Right cardiac atrium (tissue), 5 donors: Measurements from ENCODE around the gene PINK1. TPM values are rescaled to one million over a fixed set of nuclear protein-coding genes. Genes with fewer than 3 reads are reported as not detected.

Experiments used
- ATAC-seq, 2 donors: fragments of 200-7000 bp; cut with Tn5 transposase; one replicate each; pipeline versions ENCODE4 v1.8.0 to v1.9.1; 2020; ENCODE audit warnings: moderate library complexity in 2 of 2, mild to moderate bottlenecking in 1 of 2
- DNase-seq, 3 donors: peaks; one replicate each; pipeline ENCODE4 v3.0.0-alpha.2; 2020
- H3K27ac ChIP-seq: one replicate; pipeline ENCODE4 v1.5.1; 2013; ENCODE audit warnings: mild to moderate bottlenecking, low read length, control low read depth, moderate library complexity
- H3K27me3 ChIP-seq: one replicate; pipeline ENCODE4 v1.6.1; 2013; ENCODE audit not compliant: control insufficient read depth, insufficient read depth
- H3K4me1 ChIP-seq: one replicate; pipeline ENCODE4 v1.6.1; 2013; ENCODE audit warnings: low read length; ENCODE audit not compliant: control insufficient read depth, insufficient read depth
- H3K4me3 ChIP-seq: one replicate; pipeline ENCODE4 v1.5.1; 2013; ENCODE audit warnings: low read length, control low read depth
- H3K9me3 ChIP-seq: one replicate; pipeline ENCODE4 v1.6.1; 2013; ENCODE audit warnings: low read length; ENCODE audit not compliant: control insufficient read depth
- WGBS: extraction: QIAGEN DNeasy Blood & Tissue Kit; methylation state at CpG from one replicate; pipeline ENCODE4 v1.1.7; 2013; 5-methylcytosine and 5-hydroxymethylcytosine counted together
- intact Hi-C, 4 donors: fragments of 100-400 bp; cut with DNase I; formaldehyde crosslinking; loops; one replicate each; pipeline versions ENCODE4 v1.11.0 to v1.14.0; 2022 to 2023
- polyA plus RNA-seq: library from polyadenylated mRNA; stranded (reverse); fragments of 200-250 nt; gene quantifications from one replicate; pipeline ENCODE4 v1.2.3, GENCODE V29; 2013
- total RNA-seq, 4 donors: library from RNA; stranded (reverse); fragmentation: NEBNext Ultra II Directional; extraction: Animal tissue kit (Norgen Biotek cat#: 25700); gene quantifications; one replicate each; pipeline ENCODE4 v1.2.1, GENCODE V29; 2021
- donor health status: healthy with polysubstance abuse.
- donor health status: DM: no; HTN: yes; CAD: no.
- donor health status: DM: no; HTN: no; CAD: no.
- donor health status: DM: no; HTN: yes; CAD: no; lungs with severe emphysema.
- donor health status: DM: yes; HTN: yes; CAD: no.

PINK1 gene
- total and polyA plus RNA-seq, 5 donors = 143 to 215 (median 158) TPM

DNA sequence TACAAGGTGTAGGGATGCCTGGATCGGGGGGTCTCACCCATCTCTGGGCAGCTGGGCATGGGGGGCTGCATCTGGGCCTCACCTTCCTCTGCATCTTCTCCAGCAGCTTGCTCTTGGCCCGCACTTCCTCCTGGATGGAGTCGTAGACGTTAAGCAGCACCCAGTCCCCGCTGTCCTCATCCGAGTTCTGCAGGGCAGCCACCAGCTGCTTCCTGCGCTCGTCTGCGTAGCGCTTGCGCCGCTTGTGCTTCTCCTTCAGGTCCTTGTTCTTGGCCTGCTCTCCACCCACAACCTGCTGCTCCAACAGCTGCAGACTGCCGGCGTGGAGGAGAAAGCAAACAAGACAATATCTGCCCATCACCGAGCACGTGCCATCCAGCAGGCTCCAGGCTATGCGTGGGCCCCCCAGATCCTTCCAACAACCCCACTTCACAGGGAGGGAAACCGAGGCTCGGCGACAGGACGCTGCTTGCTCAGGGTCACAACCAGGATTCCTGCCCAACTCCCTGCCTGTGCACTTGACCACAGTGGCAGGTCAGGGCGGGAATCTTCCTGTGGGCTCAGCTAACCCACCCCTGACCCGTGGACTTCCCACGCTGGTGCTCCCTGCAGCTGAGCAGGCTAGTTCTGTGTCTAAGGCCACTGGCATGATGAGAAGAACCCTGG is 49.4 kb downstream of the PINK1 start:
- H3K4me1 ChIP-seq = peaks cover 3% of the 10 kb centered on the region
- H3K27me3 ChIP-seq = no peaks in the 10 kb centered on the region
- no peaks in the 10 kb centered on the region for H3K9me3 ChIP-seq
- no peak overlapping the region for H3K27ac ChIP-seq
- DNase-seq (no peak), ATAC-seq (no peak)
- intact Hi-C loops = no loop called here
- H3K4me3 ChIP-seq = no peak overlapping the region
- WGBS = 62% methylated on average over 24 of the region's 24 CpGs

DNA sequence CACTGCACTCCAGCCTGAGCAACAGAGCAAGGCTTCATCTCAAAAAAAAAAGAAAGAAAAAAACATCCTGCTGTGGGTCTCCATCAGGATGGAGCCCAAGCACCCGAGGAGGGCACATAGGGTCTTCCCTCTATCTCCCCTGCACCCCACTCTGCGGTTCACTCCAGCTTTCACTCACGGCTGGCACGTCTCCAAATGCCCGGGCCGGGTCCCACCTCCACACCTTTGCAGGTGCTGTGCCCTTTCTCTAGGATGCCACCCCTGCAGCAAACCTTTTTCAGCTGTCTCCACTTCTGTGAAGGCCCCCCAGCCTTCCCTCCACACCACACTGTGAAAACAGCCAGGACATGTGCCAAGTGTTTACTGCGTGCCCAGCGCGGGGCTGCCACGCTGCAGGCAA is 50.4 kb downstream of the PINK1 start:
- Histone ChIP-seq H3K27ac (peak overlapping the region; percentile 28), H3K4me3 (peak overlapping the region; percentile 9), H3K27me3 (no peaks in the 10 kb centered on the region), H3K9me3 (no peaks in the 10 kb centered on the region), H3K4me1 (peaks cover 3% of the 10 kb centered on the region)
- DNase-seq (peak in 1 of 3 donors; percentile 63), ATAC-seq (no peak)
- 73% methylated on average over 10 of the region's 10 CpGs for WGBS
- intact Hi-C loops = no loop called here

- ATAC-seq (no peak), DNase-seq (peak in 1 of 3 donors; percentile 57)
- WGBS = 66% methylated on average over 13 of the region's 13 CpGs
- H3K27ac ChIP-seq = peak overlapping the region; percentile 72
- H3K9me3 ChIP-seq = no peaks in the 10 kb centered on the region
- peaks cover 3% of the 10 kb centered on the region for H3K4me1 ChIP-seq
- intact Hi-C loops = no loop called here
- H3K27me3 ChIP-seq = no peaks in the 10 kb centered on the region
- peak overlapping the region; percentile 30 for H3K4me3 ChIP-seq
These were observed 50.9 kb downstream of the PINK1 start for GRCh38 chr1:20684050-20684620.

DNA sequence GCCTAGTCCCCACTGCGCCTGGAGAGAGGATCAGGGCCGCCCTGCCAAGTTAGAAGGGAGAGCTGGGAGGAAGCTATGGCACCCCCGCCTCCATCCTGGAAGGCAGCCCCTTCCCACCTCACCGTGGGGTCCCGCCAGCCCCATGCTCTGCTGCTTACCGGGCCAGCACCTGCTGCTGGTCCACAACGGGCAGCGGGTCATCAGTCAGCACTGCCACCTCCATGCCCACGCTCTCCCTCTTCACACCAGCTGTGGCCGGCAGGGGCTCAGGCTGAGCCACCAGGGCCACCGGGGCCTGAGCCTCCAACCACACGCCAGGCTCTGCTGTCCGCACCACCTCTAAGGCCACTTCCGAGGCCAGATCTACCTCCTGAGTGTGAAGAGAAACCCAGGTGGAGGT is 51.4 kb downstream of the PINK1 start:
- no peaks in the 10 kb centered on the region for H3K27me3 ChIP-seq
- ATAC-seq = peak; percentile 18 to 24
- peaks cover 3% of the 10 kb centered on the region for H3K4me1 ChIP-seq
- H3K9me3 ChIP-seq = no peaks in the 10 kb centered on the region
- 80% methylated on average over 14 of the region's 14 CpGs for WGBS
- peak overlapping the region; percentile 72 for H3K27ac ChIP-seq
- no peak for DNase-seq
- H3K4me3 ChIP-seq = peak overlapping the region; percentile 30
- intact Hi-C loops = no loop called here

DNA sequence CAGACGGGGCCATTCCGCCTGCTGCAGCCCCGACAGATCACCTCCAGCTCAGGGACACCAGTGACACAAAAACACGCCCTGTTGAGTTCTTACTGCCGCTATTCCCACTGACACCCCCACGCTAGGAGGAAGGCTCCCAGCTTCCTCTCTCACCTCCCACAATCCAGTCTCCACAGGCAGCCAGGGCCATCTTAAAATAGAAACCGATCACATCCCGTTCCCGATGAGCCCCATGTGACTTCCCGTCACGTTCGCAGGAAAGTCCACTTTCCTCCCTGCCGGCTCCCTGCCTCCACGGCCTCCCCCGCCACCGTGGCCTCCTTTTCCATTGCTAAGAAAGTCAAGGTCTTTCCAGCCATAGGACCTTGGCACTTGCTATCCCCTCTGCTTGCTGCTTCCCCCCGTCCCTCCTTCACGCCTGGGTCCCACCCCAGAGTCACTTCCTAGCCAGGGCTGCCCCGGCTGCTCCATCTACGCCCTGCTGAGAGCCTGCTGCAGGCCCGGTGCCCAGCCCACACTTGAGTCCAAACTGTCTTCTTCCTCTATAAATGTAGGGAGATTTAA is 51.9 kb downstream of the PINK1 start:
- peak overlapping the region; percentile 30 for H3K4me3 ChIP-seq
- ATAC-seq = peak; percentile 67 to 82
- WGBS = 48% methylated on average over 21 of the region's 21 CpGs

GRCh38 chr1:20685741-20686140 is 52.5 kb downstream of the PINK1 start:
- peak in 1 of 3 donors; percentile 53 for DNase-seq
- 67% methylated on average over 12 of the region's 12 CpGs for WGBS
- Histone ChIP-seq H3K4me3 (no peak overlapping the region), H3K4me1 (peaks cover 3% of the 10 kb centered on the region), H3K27ac (peak overlapping the region; percentile 31), H3K27me3 (no peaks in the 10 kb centered on the region), H3K9me3 (no peaks in the 10 kb centered on the region)
- intact Hi-C loops = no loop called here
- ATAC-seq = peak in 1 of 2 donors; percentile 3

More for the DNA sequence above, 51.9 kb downstream of the PINK1 start:
- intact Hi-C loops = no loop called here
- H3K4me1 ChIP-seq = peaks cover 3% of the 10 kb centered on the region
- peak; percentile 58 to 78 (median 76) for DNase-seq
- peak overlapping the region; percentile 72 for H3K27ac ChIP-seq
- no peaks in the 10 kb centered on the region for H3K9me3 ChIP-seq
- no peaks in the 10 kb centered on the region for H3K27me3 ChIP-seq

GRCh38 chr1:20686883-20687725 is 53.8 kb downstream of the PINK1 start:
- DNase-seq (peak in 1 of 3 donors; percentile 27), ATAC-seq (no peak)
- Histone ChIP-seq H3K4me1 (peaks cover 3% of the 10 kb centered on the region), H3K9me3 (no peaks in the 10 kb centered on the region), H3K27me3 (no peaks in the 10 kb centered on the region), H3K27ac (no peak overlapping the region), H3K4me3 (no peak overlapping the region)
- intact Hi-C loops = no loop called here
- WGBS = 88% methylated on average over 26 of the region's 26 CpGs

GRCh38 chr1:20689645-20690056 is 56.4 kb downstream of the PINK1 start:
- intact Hi-C loops = no loop called here
- Histone ChIP-seq H3K27me3 (no peaks in the 10 kb centered on the region), H3K27ac (no peak overlapping the region), H3K4me1 (peaks cover 3% of the 10 kb centered on the region), H3K9me3 (no peaks in the 10 kb centered on the region), H3K4me3 (no peak overlapping the region)
- ATAC-seq (no peak), DNase-seq (peak in 1 of 3 donors; percentile 9)
- WGBS = 91% methylated on average over 3 of the region's 3 CpGs

DNA sequence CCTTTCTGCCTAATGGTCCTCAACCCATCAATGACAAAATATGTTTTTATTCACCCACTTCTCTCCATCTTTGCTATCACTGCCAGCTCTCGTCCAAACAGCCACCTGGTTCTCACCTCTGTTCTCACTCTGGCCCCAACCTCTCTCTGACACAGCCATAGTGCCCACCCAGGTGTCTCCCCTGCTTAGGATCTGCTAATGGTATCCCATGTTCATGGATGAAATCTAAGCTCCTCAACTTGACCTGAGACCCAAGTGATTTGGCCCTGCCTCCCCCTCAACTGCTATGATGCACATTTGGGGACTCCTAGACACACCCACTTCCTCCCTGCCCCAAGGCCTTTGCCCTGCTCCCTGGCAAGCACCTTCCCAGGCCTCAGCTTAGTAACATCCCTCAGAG is 58.6 kb downstream of the PINK1 start:
- Histone ChIP-seq H3K27me3 (no peaks in the 10 kb centered on the region), H3K4me3 (no peak overlapping the region), H3K9me3 (no peaks in the 10 kb centered on the region), H3K27ac (no peak overlapping the region), H3K4me1 (no peaks in the 10 kb centered on the region)
- ATAC-seq (no peak), DNase-seq (peak in 1 of 3 donors; percentile 19)
- WGBS = 90% methylated on average over 1 of the region's 1 CpG
- intact Hi-C loops = no loop called here

DNA sequence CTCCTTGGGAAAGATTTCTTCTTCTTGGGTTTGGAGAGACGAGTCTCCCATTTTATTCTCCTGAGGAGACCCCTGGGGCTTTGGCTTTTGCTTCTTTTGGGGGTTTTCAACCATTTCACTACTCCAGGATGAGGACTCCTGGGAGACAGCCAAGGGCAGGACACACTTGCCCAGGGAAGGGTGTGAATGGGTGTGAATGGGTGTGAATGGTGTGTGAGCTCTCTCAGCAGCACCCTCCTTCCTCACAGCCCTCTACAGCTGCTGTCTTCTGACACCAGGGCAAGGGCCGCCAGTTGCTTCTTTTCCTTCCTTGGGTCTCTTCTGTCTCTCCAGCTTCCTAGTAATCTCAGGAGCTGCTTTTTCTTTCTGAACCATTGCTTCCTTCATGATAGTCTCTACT is 60.4 kb downstream of the PINK1 start:
- ATAC-seq (no peak), DNase-seq (peak in 1 of 3 donors; percentile 2)
- H3K27ac ChIP-seq = no peak overlapping the region
- H3K4me3 ChIP-seq = no peak overlapping the region
- no peaks in the 10 kb centered on the region for H3K9me3 ChIP-seq
- 80% methylated on average over 2 of the region's 2 CpGs for WGBS
- no peaks in the 10 kb centered on the region for H3K4me1 ChIP-seq
- no peaks in the 10 kb centered on the region for H3K27me3 ChIP-seq
- intact Hi-C loops = loop anchor here in 1 of 4 donors (2.0 kb wide), 1 partner anchor 501 kb away; no protein-coding TSS in a partner anchor
